AG10803 (cell line): ENCODE results near the gene ISY1.
"Not testable (repeated sequence)": the region's sequence is repeated elsewhere in the genome, so short reads cannot be mapped to it uniquely, and the experiment has no call there.

Experiments
- DNase-seq: peaks from one replicate; pipeline ENCODE4 v3.0.0; 2010; ENCODE audit warnings: low read depth
- H3K4me3 ChIP-seq: 2 replicates; pipeline ENCODE4 v1.5.1; 2011; ENCODE audit warnings: mild to moderate bottlenecking, low read length, control low read depth
- CTCF ChIP-seq: conservative IDR thresholded peaks from 2 replicates; pipeline ENCODE4 v1.5.1; 2011; ENCODE audit warnings: mild to moderate bottlenecking, low read length, control low read depth, inconsistent platforms

ISY1 gene

GRCh38 chr3:129095285-129095684 lies 65.6 kb downstream of the ISY1 start:
- no peak for TF ChIP-seq CTCF
- H3K4me3 ChIP-seq, result no peak overlapping the region
- DNase-seq, result no peak

GRCh38 chr3:129088312-129088711 lies 72.6 kb downstream of the ISY1 start:
- DNase-seq, H3K4me3 ChIP-seq: not testable (repeated sequence)

- H3K4me3 ChIP-seq, result not testable (repeated sequence)
- DNase-seq, result peak; percentile 45
These were observed 73.0 kb downstream of the ISY1 start for GRCh38 chr3:129087904-129088303.

- peak; percentile 9 for DNase-seq
- no peak overlapping the region for H3K4me3 ChIP-seq
- no peak for TF ChIP-seq CTCF
These were observed 73.6 kb downstream of the ISY1 start for GRCh38 chr3:129087138-129087702.

- TF ChIP-seq CTCF, result no peak
- DNase-seq, result no peak
- no peak overlapping the region for H3K4me3 ChIP-seq
These were observed 75.0 kb downstream of the ISY1 start for GRCh38 chr3:129085818-129086217.

GRCh38 chr3:129085165-129085715 lies 75.6 kb downstream of the ISY1 start:
- no peak overlapping the region for H3K4me3 ChIP-seq
- TF ChIP-seq CTCF, result no peak
- DNase-seq, result no peak

- H3K4me3 ChIP-seq, result no peak overlapping the region
- TF ChIP-seq CTCF, result no peak
- DNase-seq, result no peak
These were observed 76.4 kb downstream of the ISY1 start for GRCh38 chr3:129084501-129084900.

GRCh38 chr3:129082026-129082425 lies 78.8 kb downstream of the ISY1 start:
- TF ChIP-seq CTCF, result no peak
- H3K4me3 ChIP-seq, result no peak overlapping the region
- no peak for DNase-seq
